ENCODE measurements around the gene RAB6A. TPM values are rescaled to one million over a fixed set of nuclear protein-coding genes. Genes with fewer than 3 reads are reported as not detected.
A peak's percentile ranks its signal among the peaks of the same experiment; 100 is the strongest.
"Not testable (repeated sequence)": the region's sequence is repeated elsewhere in the genome, so short reads cannot be mapped to it uniquely, and the experiment has no call there.

Gene RAB6A
- total RNA-seq, 1 donor from 2014 or later: 222 TPM

GRCh38 chr11:73676552-73676951 lies 84.3 kb downstream of the RAB6A start:
- H3K4me1 Mint-ChIP-seq (ENCODE audit: low read depth, unreplicated experiment); H3K4me3 Mint-ChIP-seq (ENCODE audit: unreplicated experiment); H3K9me3 Mint-ChIP-seq (ENCODE audit: unreplicated experiment); H3K27me3 Mint-ChIP-seq (ENCODE audit: unreplicated experiment); H3K36me3 Mint-ChIP-seq (ENCODE audit: unreplicated experiment); DNase-seq; H3K27ac Mint-ChIP-seq (ENCODE audit: unreplicated experiment): not testable (repeated sequence)
- peak; percentile 18 for TF ChIP-seq CTCF (IDR thresholded peaks at IDR 0.05; ENCODE audit: partially characterized antibody, unreplicated experiment)

GRCh38 chr11:73671701-73672100 lies 89.2 kb downstream of the RAB6A start:
- Mint-ChIP-seq H3K4me1 (ENCODE audit: low read depth, unreplicated experiment) (no peaks in the 10 kb centered on the region), H3K27me3 (ENCODE audit: unreplicated experiment) (peaks cover 2% of the 10 kb centered on the region), H3K27ac (ENCODE audit: unreplicated experiment) (no peak overlapping the region), H3K4me3 (ENCODE audit: unreplicated experiment) (no peak overlapping the region), H3K9me3 (ENCODE audit: unreplicated experiment) (no peaks in the 10 kb centered on the region), H3K36me3 (ENCODE audit: unreplicated experiment) (no peaks in the 10 kb centered on the region)
- no peak for DNase-seq
- no peak for TF ChIP-seq CTCF (IDR thresholded peaks at IDR 0.05; ENCODE audit: partially characterized antibody, unreplicated experiment)

GRCh38 chr11:73670808-73671207 lies 90.1 kb downstream of the RAB6A start:
- Mint-ChIP-seq H3K36me3 (ENCODE audit: unreplicated experiment) (no peaks in the 10 kb centered on the region), H3K27ac (ENCODE audit: unreplicated experiment) (no peak overlapping the region), H3K4me3 (ENCODE audit: unreplicated experiment) (no peak overlapping the region), H3K9me3 (ENCODE audit: unreplicated experiment) (no peaks in the 10 kb centered on the region), H3K27me3 (ENCODE audit: unreplicated experiment) (peaks cover 2% of the 10 kb centered on the region), H3K4me1 (ENCODE audit: low read depth, unreplicated experiment) (no peaks in the 10 kb centered on the region)
- DNase-seq: no peak
- TF ChIP-seq CTCF (IDR thresholded peaks at IDR 0.05; ENCODE audit: partially characterized antibody, unreplicated experiment): no peak

GRCh38 chr11:73667891-73668290 lies 93.0 kb downstream of the RAB6A start:
- peaks cover 7% of the 10 kb centered on the region for H3K4me1 Mint-ChIP-seq (ENCODE audit: low read depth, unreplicated experiment)
- DNase-seq: no peak
- H3K27me3 Mint-ChIP-seq (ENCODE audit: unreplicated experiment): peaks cover 4% of the 10 kb centered on the region
- H3K27ac Mint-ChIP-seq (ENCODE audit: unreplicated experiment): no peak overlapping the region
- no peaks in the 10 kb centered on the region for H3K36me3 Mint-ChIP-seq (ENCODE audit: unreplicated experiment)
- no peak overlapping the region for H3K4me3 Mint-ChIP-seq (ENCODE audit: unreplicated experiment)
- peaks cover 9% of the 10 kb centered on the region for H3K9me3 Mint-ChIP-seq (ENCODE audit: unreplicated experiment)
- no peak for TF ChIP-seq CTCF (IDR thresholded peaks at IDR 0.05; ENCODE audit: partially characterized antibody, unreplicated experiment)

GRCh38 chr11:73664877-73665276 lies 96.0 kb downstream of the RAB6A start:
- H3K36me3 Mint-ChIP-seq (ENCODE audit: unreplicated experiment): no peaks in the 10 kb centered on the region
- no peak for DNase-seq
- peaks cover 4% of the 10 kb centered on the region for H3K27me3 Mint-ChIP-seq (ENCODE audit: unreplicated experiment)
- no peak overlapping the region for H3K4me3 Mint-ChIP-seq (ENCODE audit: unreplicated experiment)
- no peak overlapping the region for H3K27ac Mint-ChIP-seq (ENCODE audit: unreplicated experiment)
- peaks cover 11% of the 10 kb centered on the region for H3K4me1 Mint-ChIP-seq (ENCODE audit: low read depth, unreplicated experiment)
- peaks cover 14% of the 10 kb centered on the region for H3K9me3 Mint-ChIP-seq (ENCODE audit: unreplicated experiment)
- TF ChIP-seq CTCF (IDR thresholded peaks at IDR 0.05; ENCODE audit: partially characterized antibody, unreplicated experiment): no peak
